Measurements from ENCODE around the gene PIN4.

GRCh38 chrX:72216973-72217372 is 35.4 kb downstream of the PIN4 start:
- TF ChIP-seq CTCF (IDR thresholded peaks at IDR 0.05; ENCODE audit: low read depth, low read length) (no peak), EZH2phosphoT487 (IDR thresholded peaks at IDR 0.05; ENCODE audit: low read depth) (no peak)
